Neural cell (in vitro differentiated cells): ENCODE results near the gene PHOX2B. TPM values are rescaled to one million over a fixed set of nuclear protein-coding genes. Genes with fewer than 3 reads are reported as not detected.

ENCODE experiments used
- H2AFZ ChIP-seq: fragments of 200-600, 300-800 bp; sonication (generic), shearing (Covaris generic); 2 replicates; pipeline ENCODE4 v1.6.0; 2014; ENCODE audit warnings: low read depth, mild to moderate bottlenecking, antibody characterized with exemption, low read length, moderate library complexity
- H3F3A ChIP-seq: fragments of 200-600 bp; shearing (Covaris generic); 2 replicates; pipeline ENCODE4 v1.6.1; 2016; ENCODE audit warnings: mild to moderate bottlenecking, moderate library complexity, mixed read lengths, antibody characterized with exemption, low read length; ENCODE audit not compliant: insufficient read depth, poor library complexity, severe bottlenecking
- H3K27ac ChIP-seq: fragments of 200-600, 300-800 bp; sonication (generic), shearing (Covaris generic); 2 replicates; pipeline ENCODE4 v1.5.1; 2014; ENCODE audit warnings: mild to moderate bottlenecking, low read length, moderate library complexity
- H3K27me3 ChIP-seq: fragments of 300-800, 200-600 bp; sonication (generic), shearing (Covaris generic); 2 replicates; pipeline ENCODE4 v1.6.0; 2014; ENCODE audit warnings: mild to moderate bottlenecking, low read depth, low read length, moderate library complexity; ENCODE audit not compliant: insufficient read depth
- H3K36me3 ChIP-seq: fragments of 300-800, 200-600 bp; sonication (generic), shearing (Covaris generic); 2 replicates; pipeline ENCODE4 v1.5.1; 2014; ENCODE audit warnings: mild to moderate bottlenecking, antibody characterized with exemption, low read length, moderate library complexity; ENCODE audit not compliant: insufficient read depth
- H3K4me2 ChIP-seq: fragments of 300-800, 200-600 bp; sonication (generic), shearing (Covaris generic); 2 replicates; pipeline ENCODE4 v1.6.0; 2014; ENCODE audit warnings: mild to moderate bottlenecking, low read length
- H3K4me3 ChIP-seq: fragments of 300-800, 200-600 bp; sonication (generic), shearing (Covaris generic); 2 replicates; pipeline ENCODE4 v1.5.1; 2014; ENCODE audit warnings: mild to moderate bottlenecking, low read length, moderate library complexity
- H3K79me2 ChIP-seq: fragments of 200-600 bp; shearing (Covaris generic); replicated peaks from 2 replicates; pipeline ENCODE4 v1.6.0; 2014; ENCODE audit warnings: mild to moderate bottlenecking, low read length, moderate library complexity; ENCODE audit not compliant: insufficient read depth
- H3K9ac ChIP-seq: fragments of 300-800, 200-600 bp; sonication (generic), shearing (Covaris generic); 2 replicates; pipeline ENCODE4 v1.6.1; 2016; ENCODE audit warnings: mild to moderate bottlenecking, low read length, mixed read lengths
- H3K9me2 ChIP-seq: fragments of 200-600 bp; shearing (Covaris generic); 2 replicates; pipeline ENCODE4 v1.6.1; 2016; ENCODE audit warnings: mild to moderate bottlenecking, low read length, mixed read lengths; ENCODE audit not compliant: insufficient read depth
- H3K9me3 ChIP-seq: fragments of 200-600, 300-800 bp; sonication (generic), shearing (Covaris generic); 2 replicates; pipeline ENCODE4 v1.6.1; 2016; ENCODE audit warnings: mild to moderate bottlenecking, mixed run types, low read length, moderate library complexity, mixed read lengths
- H4K20me1 ChIP-seq: fragments of 200-600 bp; shearing (Covaris generic); 2 replicates; pipeline ENCODE4 v1.6.1; 2016; ENCODE audit warnings: mild to moderate bottlenecking, mixed run types; ENCODE audit not compliant: insufficient read depth
- CTCF ChIP-seq: fragments of 450-650 bp; IDR thresholded peaks from 2 replicates; pipeline ENCODE4 v1.5.1; 2014; ENCODE audit warnings: antibody characterized with exemption, mild to moderate bottlenecking, moderate library complexity; ENCODE audit not compliant: poor library complexity, severe bottlenecking
- EP300 ChIP-seq: fragments of 450-650 bp; conservative IDR thresholded peaks from 2 replicates; pipeline ENCODE4 v1.6.1; 2014; ENCODE audit warnings: antibody characterized with exemption, mild to moderate bottlenecking, moderate library complexity; ENCODE audit not compliant: poor library complexity, severe bottlenecking
- EZH2 ChIP-seq: fragments of 200-600, 300-800 bp; shearing (Covaris generic), sonication (generic); IDR thresholded peaks from 2 replicates; pipeline ENCODE4 v1.6.1; 2014; ENCODE audit warnings: antibody characterized with exemption, low read length, borderline replicate concordance, mild to moderate bottlenecking; ENCODE audit not compliant: insufficient read depth, poor library complexity, severe bottlenecking
- MXI1 ChIP-seq: fragments of 450-650 bp; conservative IDR thresholded peaks from 2 replicates; pipeline ENCODE4 v1.6.1; 2014; ENCODE audit warnings: antibody characterized with exemption, mild to moderate bottlenecking; ENCODE audit not compliant: poor library complexity, severe bottlenecking
- POLR2AphosphoS5 ChIP-seq: IDR thresholded peaks from 2 replicates; pipeline ENCODE4 v1.6.1; 2012
- RAD21 ChIP-seq: fragments of 450-650 bp; conservative IDR thresholded peaks from 2 replicates; pipeline ENCODE4 v1.6.1; 2014; ENCODE audit warnings: antibody characterized with exemption, mild to moderate bottlenecking, moderate library complexity
- REST ChIP-seq: IDR thresholded peaks from 2 replicates; pipeline ENCODE4 v1.6.1; 2012; ENCODE audit warnings: borderline replicate concordance
- SMC3 ChIP-seq: fragments of 450-650 bp; conservative IDR thresholded peaks from 2 replicates; pipeline ENCODE4 v1.6.1; 2014; ENCODE audit warnings: antibody characterized with exemption, mild to moderate bottlenecking, moderate library complexity; ENCODE audit not compliant: poor library complexity
- TAF1 ChIP-seq: IDR thresholded peaks from 2 replicates; pipeline ENCODE4 v1.6.1; 2012; ENCODE audit warnings: low read depth
- polyA minus RNA-seq: library from RNA; depleted of rRNA, polyadenylated mRNA; stranded (reverse); fragments of >200 nt; gene quantifications from 2 replicates; pipeline ENCODE4 v1.2.3, GENCODE V29; 2014
- polyA plus RNA-seq: library from polyadenylated mRNA; depleted of rRNA; stranded (reverse); fragments of >200 nt; gene quantifications from 2 replicates; pipeline ENCODE4 v1.2.3, GENCODE V29; 2014

Gene PHOX2B
- polyA plus RNA-seq (not detected in 2 replicates), polyA minus RNA-seq (not detected in 2 replicates)

- H3K36me3 ChIP-seq, result no peaks in the 10 kb centered on the region
- H3K27me3 ChIP-seq, result peaks cover 99% of the 10 kb centered on the region
- H3K4me3 ChIP-seq, result no peak within 1 kb of the TSS
- no peak within 1 kb of the TSS for H3K27ac ChIP-seq
- H4K20me1 ChIP-seq, result no peaks in the 10 kb centered on the region
- H3F3A ChIP-seq, result no peaks in the 10 kb centered on the region
- no peak within 1 kb of the TSS for H3K9ac ChIP-seq
- peaks cover 8% of the 10 kb centered on the region for H3K9me3 ChIP-seq
- H3K9me2 ChIP-seq, result no peaks in the 10 kb centered on the region
- no peaks in the 10 kb centered on the region for H3K79me2 ChIP-seq
- H3K4me2 ChIP-seq, result no peak within 1 kb of the TSS
- TF ChIP-seq CTCF, result no peak
- no peak for TF ChIP-seq EP300
- TF ChIP-seq EZH2, result no peak
- no peak within 1 kb of the TSS for H2AFZ ChIP-seq
Observed at GRCh38 chr4:41748571-41749475, at the start of gene PHOX2B. Gene PHOX2B, minus strand, starts transcription at chr4:41748725. Its CDS starts 115 bp downstream, at chr4:41748610.

DNA sequence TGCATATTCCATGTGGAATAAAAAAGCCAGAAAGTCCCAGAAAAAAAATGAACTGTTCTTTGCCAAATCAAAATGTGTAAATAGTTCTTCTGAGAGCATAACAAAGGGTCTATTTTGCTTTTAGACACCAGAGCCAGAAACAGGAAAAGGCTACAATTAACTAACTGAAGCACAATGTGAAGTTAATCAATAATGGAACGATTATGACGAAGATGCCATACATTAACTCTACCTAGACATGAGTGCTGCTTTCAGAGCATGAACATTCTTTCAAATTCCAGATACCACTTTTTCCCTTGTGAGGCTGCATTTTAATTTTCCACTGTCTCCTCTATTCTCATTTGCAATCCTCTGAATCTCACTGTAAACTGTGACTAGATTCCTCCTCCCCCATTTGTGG, 48.7 kb upstream of the PHOX2B start:
- H2AFZ ChIP-seq, result no peak overlapping the region
- H3K27ac ChIP-seq, result no peak overlapping the region
- H3K36me3 ChIP-seq, result no peaks in the 10 kb centered on the region
- no peaks in the 10 kb centered on the region for H3K79me2 ChIP-seq
- no peaks in the 10 kb centered on the region for H4K20me1 ChIP-seq
- H3K9ac ChIP-seq, result no peak overlapping the region
- no peaks in the 10 kb centered on the region for H3K9me3 ChIP-seq
- TF ChIP-seq POLR2AphosphoS5 (no peak), REST (no peak), CTCF (no peak), TAF1 (no peak), EP300 (no peak), SMC3 (no peak), RAD21 (no peak), MXI1 (no peak), EZH2 (no peak)
- no peaks in the 10 kb centered on the region for H3K9me2 ChIP-seq
- no peaks in the 10 kb centered on the region for H3F3A ChIP-seq
- no peak overlapping the region for H3K4me3 ChIP-seq
- H3K4me2 ChIP-seq, result no peak overlapping the region
- H3K27me3 ChIP-seq, result no peaks in the 10 kb centered on the region
